K562 (cell line): Measurements from ENCODE around the gene PA2G4. TPM values are rescaled to one million over a fixed set of nuclear protein-coding genes. Genes with fewer than 3 reads are reported as not detected.

Source experiments
- CHD1 ChIP-seq: fragments of 200-600 bp; sonication (generic); IDR thresholded peaks from one replicate; pipeline ENCODE4 v1.6.1; 2012; ENCODE audit warnings: mild to moderate bottlenecking, moderate library complexity, low read length, inconsistent platforms
- ETS2 ChIP-seq: IDR thresholded peaks from 2 replicates; pipeline ENCODE4 v1.6.1; 2016; ENCODE audit warnings: borderline replicate concordance, missing genetic modification characterization, mild to moderate bottlenecking, moderate library complexity, missing compliant biosample characterization; ENCODE audit not compliant: poor library complexity, severe bottlenecking
- GATAD2A ChIP-seq: fragments of 450-650 bp; IDR thresholded peaks from 2 replicates; pipeline ENCODE4 v1.6.1; 2017
- GTF2E2 ChIP-seq: fragments of 200-800 bp; sonication (Bioruptor generic); IDR thresholded peaks from 2 replicates; pipeline ENCODE4 v1.6.1; 2016; ENCODE audit warnings: missing genetic modification characterization, missing compliant biosample characterization
- HDAC1 ChIP-seq, 2 experiments: fragments of 450-650 bp; IDR thresholded peaks; 2 replicates each; pipeline ENCODE4 v1.6.1; 2016 to 2017; ENCODE audit warnings: inconsistent platforms in 1 of 2, mild to moderate bottlenecking in 1 of 2, moderate library complexity in 1 of 2
- HDAC2 ChIP-seq: fragments of 450-650 bp; IDR thresholded peaks from 2 replicates; pipeline ENCODE4 v1.6.1; 2016; ENCODE audit warnings: mild to moderate bottlenecking
- KLF6 ChIP-seq: fragments of 250-450 bp; sonication (Bioruptor Pico); IDR thresholded peaks from 2 replicates; pipeline ENCODE4 v1.4.0; 2020; ENCODE audit warnings: mild to moderate bottlenecking, moderate library complexity, borderline replicate concordance
- NBN ChIP-seq: fragments of 450-650 bp; IDR thresholded peaks from 2 replicates; pipeline ENCODE4 v1.6.1; 2016; ENCODE audit warnings: low read depth, mild to moderate bottlenecking
- NCOA4 ChIP-seq: fragments of 450-650 bp; IDR thresholded peaks from 2 replicates; pipeline ENCODE4 v1.6.1; 2018; ENCODE audit warnings: mild to moderate bottlenecking; ENCODE audit not compliant: partially characterized antibody
- NFE2 ChIP-seq: IDR thresholded peaks from 2 replicates; pipeline ENCODE4 v1.6.1; 2014; ENCODE audit warnings: antibody characterized with exemption, low read depth
- SREBF2 ChIP-seq: sonication (generic); formaldehyde crosslinking; IDR thresholded peaks from 2 replicates; pipeline ENCODE4 v1.4.0; 2020; ENCODE audit warnings: mild to moderate bottlenecking, missing genetic modification reagents
- STAT6 ChIP-seq: sonication (generic); formaldehyde crosslinking; IDR thresholded peaks from 2 replicates; pipeline ENCODE4 v1.8.1; 2023; ENCODE audit warnings: mild to moderate bottlenecking, missing genetic modification reagents
- ZBTB9 ChIP-seq: fragments of 450-650 bp; formaldehyde crosslinking; IDR thresholded peaks from 2 replicates; pipeline ENCODE4 v1.4.0; 2020; ENCODE audit warnings: mild to moderate bottlenecking, moderate library complexity
- ZNF224 ChIP-seq: sonication (generic); formaldehyde crosslinking; IDR thresholded peaks from 2 replicates; pipeline ENCODE4 v1.8.0; 2022; ENCODE audit warnings: mild to moderate bottlenecking, missing genetic modification reagents
- ZNF407 ChIP-seq: fragments of 450-650 bp; IDR thresholded peaks from 2 replicates; pipeline ENCODE4 v1.6.1; 2016; ENCODE audit warnings: low read depth
- ZNF766 ChIP-seq: fragments of 200-800 bp; sonication (Bioruptor generic); conservative IDR thresholded peaks from 2 replicates; pipeline ENCODE4 v1.6.1; 2016; ENCODE audit warnings: missing genetic modification characterization, missing compliant biosample characterization
- polyA plus RNA-seq, 8 experiments: library from polyadenylated mRNA; depleted of rRNA in 4 of 8; stranded (reverse) in 5 of 8; unstranded in 3 of 8; fragments of >200 nt; fragmentation: Nextera tagmentation in 2 of 8; fragmentation: Illumina TruSeq in 1 of 8; extraction: Ambion mirVana in 2 of 8; extraction: Trizol in 1 of 8; gene quantifications; 2 replicates each; pipeline versions ENCODE4 v1.2.1 to v1.2.3, GENCODE V29; 2011 to 2014; ENCODE audit warnings: inconsistent platforms in 1 of 8, missing spikeins in 1 of 8
- total RNA-seq, 7 experiments: library from RNA; depleted of rRNA in 6 of 7; stranded (reverse); fragments of >200 nt in 6 of 7; fragmentation: Illumina TruSeq in 2 of 7; extraction: Trizol in 2 of 7; gene quantifications; 2 replicates each; pipeline versions ENCODE4 v1.2.1 to v1.2.3, GENCODE V29; 2011 to 2021; ENCODE audit warnings: low replicate concordance in 1 of 7
- TF ChIP-seq, protein P1 (sequence below): sonication (generic); formaldehyde crosslinking; IDR thresholded peaks from 2 replicates; pipeline ENCODE4 v1.8.0; 2022; ENCODE audit warnings: missing genetic modification reagents, mild to moderate bottlenecking, borderline replicate concordance

PA2G4 gene
- total and polyA plus RNA-seq, 9 of the 15 experiments (the other 6 are each of a cell fraction or from before 2014, with no cell fraction given): 230 to 925 (median 638) TPM

DNA sequence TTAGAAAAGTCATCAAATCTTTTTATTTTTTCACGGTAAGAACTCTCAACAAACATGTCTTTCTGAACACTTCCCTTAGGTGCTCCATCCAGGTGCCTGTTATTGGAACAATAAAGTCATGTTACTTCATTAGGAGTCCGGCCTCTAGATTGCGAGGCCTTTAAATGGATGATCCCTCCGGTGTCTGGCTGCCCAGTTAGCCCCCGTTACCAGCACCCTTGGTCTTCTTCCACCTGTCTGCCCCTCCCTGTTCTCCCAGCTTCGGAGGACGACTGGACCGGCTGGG is 593 bp upstream of the PA2G4 start (continued):
- TF ChIP-seq ZNF407 (no peak), KLF6 (CRISPR knock-in tag) (no peak), ZBTB9 (CRISPR knock-in tag) (no peak), GATAD2A (no peak), SREBF2 (CRISPR knock-in tag) (no peak), HDAC2 (no peak), NFE2 (no peak), HDAC1 (IDR thresholded peaks at IDR 0.05) (peak in 1 of 2 experiments; percentile 17; a peak in 1 of 4 replicates), CHD1 (peak; percentile 33), NCOA4 (no peak), ZNF766 (CRISPR knock-in tag) (no peak), ETS2 (tag) (no peak), STAT6 (CRISPR knock-in tag) (no peak), GTF2E2 (tag) (no peak), ZNF224 (CRISPR knock-in tag) (no peak), NBN (0 out of 2 replicates have a peak, but pooled peaks have one; percentile 43)
- TF ChIP-seq, protein P1, sequence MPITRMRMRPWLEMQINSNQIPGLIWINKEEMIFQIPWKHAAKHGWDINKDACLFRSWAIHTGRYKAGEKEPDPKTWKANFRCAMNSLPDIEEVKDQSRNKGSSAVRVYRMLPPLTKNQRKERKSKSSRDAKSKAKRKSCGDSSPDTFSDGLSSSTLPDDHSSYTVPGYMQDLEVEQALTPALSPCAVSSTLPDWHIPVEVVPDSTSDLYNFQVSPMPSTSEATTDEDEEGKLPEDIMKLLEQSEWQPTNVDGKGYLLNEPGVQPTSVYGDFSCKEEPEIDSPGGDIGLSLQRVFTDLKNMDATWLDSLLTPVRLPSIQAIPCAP (CRISPR knock-in tag): no peak
